DND-41 (cell line): Measurements from ENCODE around the gene GRIK3.

Experiments
- ATAC-seq: fragments of 200-7000 bp; cut with Tn5 transposase; 3 replicates; pipeline ENCODE4 v1.9.1; 2021; ENCODE audit warnings: low read depth; ENCODE audit not compliant: insufficient read depth
- DNase-seq: peaks from one replicate; pipeline ENCODE4 v3.0.0-alpha.2; 2020
- H2AFZ ChIP-seq: 2 replicates; pipeline ENCODE4 v1.6.0; 2012; ENCODE audit warnings: low read depth, low read length
- H3K27ac ChIP-seq: 2 replicates; pipeline ENCODE4 v1.5.1; 2012; ENCODE audit warnings: low read length, inconsistent platforms
- H3K27me3 ChIP-seq: fragments of 200-600 bp; sonication (generic); 2 replicates; pipeline ENCODE4 v1.6.0; 2012; ENCODE audit warnings: low read length, mild to moderate bottlenecking, inconsistent platforms; ENCODE audit not compliant: insufficient read depth, poor library complexity
- H3K36me3 ChIP-seq: 2 replicates; pipeline ENCODE4 v1.5.1; 2012; ENCODE audit warnings: low read length, inconsistent platforms; ENCODE audit not compliant: insufficient read depth
- H3K4me1 ChIP-seq: 2 replicates; pipeline ENCODE4 v1.5.1; 2012; ENCODE audit warnings: mild to moderate bottlenecking, low read length; ENCODE audit not compliant: insufficient read depth
- H3K4me2 ChIP-seq: 2 replicates; pipeline ENCODE4 v1.6.0; 2012; ENCODE audit warnings: mild to moderate bottlenecking, moderate library complexity, low read length, inconsistent platforms; ENCODE audit not compliant: insufficient read depth
- H3K4me3 ChIP-seq, 2 experiments: fragments of 200-600 bp in 1 of 2; shearing (Covaris generic) in 1 of 2; 2 replicates each; pipeline ENCODE4 v1.5.1; 2012 to 2016; ENCODE audit warnings: inconsistent platforms in 2 of 2, low read length in 2 of 2, mild to moderate bottlenecking in 2 of 2, low read depth in 1 of 2, moderate library complexity in 1 of 2
- H3K79me2 ChIP-seq: 2 replicates; pipeline ENCODE4 v1.6.0; 2012; ENCODE audit warnings: low read length, inconsistent platforms; ENCODE audit not compliant: insufficient read depth
- H3K9ac ChIP-seq: 2 replicates; pipeline ENCODE4 v1.6.0; 2012; ENCODE audit warnings: low read depth, mild to moderate bottlenecking, inconsistent platforms, low read length, moderate library complexity
- H3K9me3 ChIP-seq: 2 replicates; pipeline ENCODE4 v1.5.1; 2012; ENCODE audit warnings: low read length, moderate library complexity, mild to moderate bottlenecking, inconsistent platforms; ENCODE audit not compliant: insufficient read depth, severe bottlenecking
- H4K20me1 ChIP-seq: 2 replicates; pipeline ENCODE4 v1.6.0; 2012; ENCODE audit warnings: low read length; ENCODE audit not compliant: insufficient read depth
- CTCF ChIP-seq: IDR thresholded peaks from 2 replicates; pipeline ENCODE4 v1.5.1; 2012; ENCODE audit warnings: borderline replicate concordance, low read length, moderate library complexity, mild to moderate bottlenecking; ENCODE audit not compliant: poor library complexity, severe bottlenecking; ENCODE audit errors: extremely low read depth
- EZH2 ChIP-seq: IDR thresholded peaks from 3 replicates; pipeline ENCODE4 v1.6.1; 2012; ENCODE audit warnings: borderline replicate concordance, low read depth, mild to moderate bottlenecking, moderate library complexity, low read length, inconsistent platforms; ENCODE audit not compliant: severe bottlenecking

GRIK3 gene

DNA sequence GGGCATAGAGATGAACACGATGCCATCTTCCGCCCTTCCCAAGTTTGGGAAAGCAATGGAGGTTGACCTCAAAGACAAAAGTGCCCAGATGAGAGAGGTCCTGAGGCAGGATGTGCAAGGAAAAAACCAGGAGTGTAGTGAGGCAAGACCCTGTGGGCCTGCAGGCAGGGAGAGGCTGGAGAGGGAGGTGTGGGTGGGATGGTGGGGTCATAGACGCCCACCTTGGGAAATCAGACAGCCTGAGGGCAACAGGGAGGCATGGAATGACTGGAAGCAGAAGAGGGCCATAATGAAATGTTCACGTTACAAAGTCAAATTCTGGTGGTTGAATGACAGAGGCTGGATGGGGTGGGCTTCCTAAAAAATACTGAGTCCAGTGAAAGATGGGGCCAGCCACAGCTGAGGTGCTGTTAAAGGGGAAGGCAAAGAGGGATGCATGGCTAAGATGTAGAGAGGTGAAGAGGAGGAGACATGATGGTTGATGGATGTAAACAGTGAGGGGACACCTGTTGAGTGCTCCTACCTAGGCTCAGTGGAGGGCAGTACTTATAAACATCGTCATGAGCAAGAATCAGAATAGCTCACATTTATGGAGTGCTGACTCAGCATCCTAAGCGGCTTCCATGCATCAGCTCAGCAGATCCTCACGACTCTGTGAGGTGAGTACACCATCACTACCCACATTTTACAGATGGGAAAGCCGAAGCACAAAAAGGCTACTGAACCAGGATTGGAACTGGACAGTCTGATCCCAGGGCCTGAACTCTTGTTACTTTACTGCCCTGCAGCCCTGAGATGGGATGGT, 42.0 kb downstream of the GRIK3 start:
- no peak for TF ChIP-seq EZH2
- no peak for TF ChIP-seq CTCF
- Histone ChIP-seq H3K4me2 (no peak overlapping the region), H3K4me3 (no peak overlapping the region), H3K79me2 (no peaks in the 10 kb centered on the region), H3K4me1 (no peaks in the 10 kb centered on the region), H3K27ac (no peak overlapping the region), H3K27me3 (peaks cover 3% of the 10 kb centered on the region), H4K20me1 (no peaks in the 10 kb centered on the region), H3K9ac (no peak overlapping the region), H2AFZ (no peak overlapping the region), H3K9me3 (no peaks in the 10 kb centered on the region), H3K36me3 (no peaks in the 10 kb centered on the region)
- no peak for DNase-seq
- ATAC-seq, result no peak

DNA sequence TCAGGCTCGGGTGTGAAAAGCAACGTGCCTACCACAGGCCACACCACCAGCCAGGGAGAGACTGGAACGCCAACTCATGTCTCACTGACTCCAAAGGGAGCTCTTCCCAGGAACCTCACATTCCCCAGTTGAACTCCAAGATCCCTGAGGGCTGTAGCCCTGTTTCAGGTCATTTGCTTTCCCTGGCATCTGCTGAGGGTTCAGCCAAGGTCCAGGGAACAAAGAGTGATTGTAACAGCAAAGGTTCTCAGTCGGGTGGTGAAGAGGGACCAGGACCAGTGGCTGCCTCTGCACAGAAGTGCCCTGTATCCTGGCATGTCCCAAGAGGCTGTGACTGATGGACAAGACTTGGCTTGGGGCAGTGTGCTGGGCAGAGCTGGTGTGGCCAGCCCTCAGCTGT, 42.8 kb downstream of the GRIK3 start:
- no peaks in the 10 kb centered on the region for H3K4me1 ChIP-seq
- H3K36me3 ChIP-seq, result no peaks in the 10 kb centered on the region
- no peaks in the 10 kb centered on the region for H3K9me3 ChIP-seq
- no peak overlapping the region for H2AFZ ChIP-seq
- DNase-seq (no peak), ATAC-seq (no peak)
- no peak overlapping the region for H3K4me2 ChIP-seq
- H3K9ac ChIP-seq, result no peak overlapping the region
- H3K27me3 ChIP-seq, result peaks cover 3% of the 10 kb centered on the region
- H3K79me2 ChIP-seq, result no peaks in the 10 kb centered on the region
- H3K4me3 ChIP-seq, result no peak overlapping the region
- H4K20me1 ChIP-seq, result no peaks in the 10 kb centered on the region
- no peak overlapping the region for H3K27ac ChIP-seq
- TF ChIP-seq CTCF (no peak), EZH2 (no peak)

DNA sequence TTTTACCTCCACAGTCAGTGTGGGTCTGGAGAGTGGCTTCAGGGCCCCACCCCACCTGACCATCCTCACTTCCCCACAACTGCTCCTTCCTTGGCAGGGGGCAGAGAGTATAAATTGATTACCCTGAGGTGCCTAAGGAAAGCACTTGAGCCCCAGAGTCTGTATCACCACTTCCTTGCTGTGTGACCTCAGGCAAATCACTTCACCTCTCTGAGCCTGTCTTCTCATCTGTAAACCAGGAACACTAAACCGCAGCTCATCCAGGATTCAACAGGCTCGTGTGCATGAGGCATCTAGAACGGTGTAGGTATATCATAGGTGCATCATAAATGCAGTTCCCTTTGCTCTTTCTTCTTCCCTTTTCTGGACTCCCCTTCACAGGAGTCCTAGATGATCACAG, 43.4 kb downstream of the GRIK3 start:
- DNase-seq (no peak), ATAC-seq (no peak)
- no peak overlapping the region for H3K4me3 ChIP-seq
- TF ChIP-seq EZH2, result no peak
- no peak for TF ChIP-seq CTCF
- H3K9me3 ChIP-seq, result no peaks in the 10 kb centered on the region
- H3K4me1 ChIP-seq, result no peaks in the 10 kb centered on the region
- H3K27me3 ChIP-seq, result peaks cover 4% of the 10 kb centered on the region
- no peaks in the 10 kb centered on the region for H3K79me2 ChIP-seq
- no peaks in the 10 kb centered on the region for H4K20me1 ChIP-seq
- no peaks in the 10 kb centered on the region for H3K36me3 ChIP-seq
- H3K27ac ChIP-seq, result no peak overlapping the region
- no peak overlapping the region for H3K4me2 ChIP-seq
- no peak overlapping the region for H2AFZ ChIP-seq
- H3K9ac ChIP-seq, result no peak overlapping the region
